ENCODE measurements around the gene AVPR2. TPM values are rescaled to one million over a fixed set of nuclear protein-coding genes. Genes with fewer than 3 reads are reported as not detected.
A peak's percentile ranks its signal among the peaks of the same experiment; 100 is the strongest.

Gene AVPR2
- total and polyA plus RNA-seq, 9 of the 15 experiments (the other 6 are each of a cell fraction or from before 2014, with no cell fraction given): not detected

DNA sequence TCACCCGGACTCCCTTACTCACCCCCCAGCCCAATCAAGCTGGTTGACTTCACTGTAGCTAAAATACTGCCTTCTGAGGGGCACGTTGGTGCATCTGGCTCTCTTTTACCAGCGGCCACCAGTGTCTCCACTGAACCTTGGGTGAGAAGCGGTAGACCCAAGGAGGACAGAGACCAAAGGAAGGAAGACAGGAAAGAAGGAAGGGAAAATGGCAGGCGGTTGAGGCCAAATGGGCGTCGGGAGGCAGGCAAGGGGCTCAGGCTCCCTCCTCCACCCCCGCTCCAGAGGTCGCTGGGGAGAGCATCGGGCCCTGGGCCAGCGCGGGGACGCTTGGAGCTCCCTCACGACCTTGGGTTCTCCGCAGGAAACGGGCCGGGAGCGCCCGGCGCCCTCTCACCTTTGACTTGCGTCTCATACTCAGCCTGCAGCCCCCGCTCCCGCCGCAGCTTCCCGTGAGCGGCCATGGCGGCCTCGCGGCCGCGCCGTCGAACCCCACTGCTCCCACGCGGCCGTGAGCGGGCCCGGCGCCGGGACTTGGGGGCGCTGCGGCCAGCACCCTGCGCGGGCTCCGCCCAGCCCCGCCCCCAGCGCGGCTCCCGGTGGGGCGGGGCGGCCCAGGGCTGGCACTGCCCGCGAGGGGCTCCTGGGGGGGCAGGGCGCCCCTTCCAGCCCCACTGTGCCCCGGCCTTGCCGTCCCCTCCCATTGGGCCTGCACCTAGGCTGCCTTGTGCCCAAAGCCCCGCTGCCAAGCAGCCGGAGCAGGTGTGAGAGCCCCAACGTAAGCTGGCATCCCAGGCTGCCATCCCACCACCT, 21.5 kb downstream of the AVPR2 start, which contains the start of gene ARHGAP4 (continued):
- TF ChIP-seq USF2 (CRISPR knock-in tag; IDR thresholded peaks at IDR 0.05) (no peak), SAFB (IDR thresholded peaks at IDR 0.05; ENCODE audit: borderline replicate concordance, low read depth, low read length) (peak; percentile 76), NFE2L1 (tag; IDR thresholded peaks at IDR 0.05; ENCODE audit: borderline replicate concordance, low read depth) (no peak), ZNF263 (CRISPR knock-in tag; IDR thresholded peaks at IDR 0.05; ENCODE audit: borderline replicate concordance) (no peak), HLTF (IDR thresholded peaks at IDR 0.05) (no peak), NFATC3 (IDR thresholded peaks at IDR 0.05) (no peak), ZNF431 (CRISPR knock-in tag; IDR thresholded peaks at IDR 0.05) (0 out of 2 replicates have a peak, but pooled peaks have one; percentile 40), RUNX1 (IDR thresholded peaks at IDR 0.05; ENCODE audit: low read depth) (peak; percentile 61; the same call in 1 of the 2 replicates), SOX6 (IDR thresholded peaks at IDR 0.05) (no peak), CHD4 (IDR thresholded peaks at IDR 0.05; ENCODE audit: insufficient read depth, insufficient replicate concordance, low read depth, low read length, poor library complexity, severe bottlenecking) (no peak), CEBPG (CRISPR knock-in tag; IDR thresholded peaks at IDR 0.05) (no peak), CEBPG (tag; conservative IDR thresholded peaks at IDR 0.05 in 1 of 2, IDR thresholded peaks at IDR 0.05 in 1 of 2) (no peak), ZNF217 (CRISPR knock-in tag; IDR thresholded peaks at IDR 0.05) (no peak), KLF1 (tag; IDR thresholded peaks at IDR 0.05) (no peak), KAT7 (CRISPR knock-in tag; IDR thresholded peaks at IDR 0.05; ENCODE audit: borderline replicate concordance) (no peak), CCNT2 (IDR thresholded peaks at IDR 0.05; ENCODE audit: borderline replicate concordance, extremely low read depth, insufficient read length, low read depth, low read length) (peak; percentile 78), ZNF175 (CRISPR knock-in tag; IDR thresholded peaks at IDR 0.05; ENCODE audit: low read depth) (peak; percentile 44; the same call in 1 of the 2 replicates), MCM3 (IDR thresholded peaks at IDR 0.05) (no peak), ZNF282 (CRISPR knock-in tag; IDR thresholded peaks at IDR 0.05) (no peak), NR2C2 (CRISPR knock-in tag; IDR thresholded peaks at IDR 0.05) (no peak), NR2C2 (tag; IDR thresholded peaks at IDR 0.05) (peak; percentile 92), ARHGAP35 (IDR thresholded peaks at IDR 0.05; ENCODE audit: partially characterized antibody) (peak; percentile 74), NFIC (IDR thresholded peaks at IDR 0.05) (peak; percentile 69), MAFG (tag; conservative IDR thresholded peaks at IDR 0.05) (no peak), NFRKB (IDR thresholded peaks at IDR 0.05; ENCODE audit: low read depth) (peak; percentile 56; the same call in 1 of the 2 replicates)
- TF ChIP-seq, protein P1, sequence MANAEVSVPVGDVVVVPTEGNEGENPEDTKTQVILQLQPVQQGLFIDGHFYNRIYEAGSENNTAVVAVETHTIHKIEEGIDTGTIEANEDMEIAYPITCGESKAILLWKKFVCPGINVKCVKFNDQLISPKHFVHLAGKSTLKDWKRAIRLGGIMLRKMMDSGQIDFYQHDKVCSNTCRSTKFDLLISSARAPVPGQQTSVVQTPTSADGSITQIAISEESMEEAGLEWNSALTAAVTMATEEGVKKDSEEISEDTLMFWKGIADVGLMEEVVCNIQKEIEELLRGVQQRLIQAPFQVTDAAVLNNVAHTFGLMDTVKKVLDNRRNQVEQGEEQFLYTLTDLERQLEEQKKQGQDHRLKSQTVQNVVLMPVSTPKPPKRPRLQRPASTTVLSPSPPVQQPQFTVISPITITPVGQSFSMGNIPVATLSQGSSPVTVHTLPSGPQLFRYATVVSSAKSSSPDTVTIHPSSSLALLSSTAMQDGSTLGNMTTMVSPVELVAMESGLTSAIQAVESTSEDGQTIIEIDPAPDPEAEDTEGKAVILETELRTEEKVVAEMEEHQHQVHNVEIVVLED (CRISPR knock-in tag; IDR thresholded peaks at IDR 0.05): peak; percentile 48
- TF ChIP-seq, protein P2, sequence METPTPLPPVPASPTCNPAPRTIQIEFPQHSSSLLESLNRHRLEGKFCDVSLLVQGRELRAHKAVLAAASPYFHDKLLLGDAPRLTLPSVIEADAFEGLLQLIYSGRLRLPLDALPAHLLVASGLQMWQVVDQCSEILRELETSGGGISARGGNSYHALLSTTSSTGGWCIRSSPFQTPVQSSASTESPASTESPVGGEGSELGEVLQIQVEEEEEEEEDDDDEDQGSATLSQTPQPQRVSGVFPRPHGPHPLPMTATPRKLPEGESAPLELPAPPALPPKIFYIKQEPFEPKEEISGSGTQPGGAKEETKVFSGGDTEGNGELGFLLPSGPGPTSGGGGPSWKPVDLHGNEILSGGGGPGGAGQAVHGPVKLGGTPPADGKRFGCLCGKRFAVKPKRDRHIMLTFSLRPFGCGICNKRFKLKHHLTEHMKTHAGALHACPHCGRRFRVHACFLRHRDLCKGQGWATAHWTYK (CRISPR knock-in tag; IDR thresholded peaks at IDR 0.05): peak; percentile 82; the same call in 1 of the 2 replicates

Measured in K562 (cell line).